ENCODE data around the gene NAA80.

GRCh38 chr3:50341996-50342650, 42.9 kb upstream of the NAA80 start:
- no peak for TF ChIP-seq ZBTB7A (CRISPR knock-in tag; IDR thresholded peaks at IDR 0.05)
- TF ChIP-seq EP300 (IDR thresholded peaks at IDR 0.05; ENCODE audit: low read depth in 2 of 2, low read length in 2 of 2) = no peak
- no peak for TF ChIP-seq EP300 (CRISPR knock-in tag; IDR thresholded peaks at IDR 0.05; ENCODE audit: borderline replicate concordance)
- no peak for TF ChIP-seq CTCF (CRISPR knock-in tag; IDR thresholded peaks at IDR 0.05)
- TF ChIP-seq POLR2A (IDR thresholded peaks at IDR 0.05; ENCODE audit: insufficient read depth in 1 of 2, low read depth in 2 of 2, low read length in 2 of 2) = no peak
- no peak for TF ChIP-seq HOXA5 (CRISPR knock-in tag; IDR thresholded peaks at IDR 0.05)
- no peak for TF ChIP-seq THRA (CRISPR knock-in tag; IDR thresholded peaks at IDR 0.05; ENCODE audit: borderline replicate concordance)
- no peak for TF ChIP-seq ZNF782 (CRISPR knock-in tag; IDR thresholded peaks at IDR 0.05; ENCODE audit: borderline replicate concordance)
